ELF-1 (cell line): ENCODE measurements around the gene MAP7.
"Not testable (repeated sequence)": the region's sequence is repeated elsewhere in the genome, so short reads cannot be mapped to it uniquely, and the experiment has no call there.

ENCODE experiments used
- DNase-seq: peaks from one replicate; pipeline ENCODE4 v3.0.0-alpha.2; 2016; ENCODE audit warnings: low read depth, low spot score

MAP7 gene

GRCh38 chr6:136506124-136506799, 44.0 kb downstream of the MAP7 start:
- DNase-seq = no peak

- DNase-seq = no peak
Measured at GRCh38 chr6:136503303-136504029, 46.8 kb downstream of the MAP7 start.

GRCh38 chr6:136502786-136503185, 47.4 kb downstream of the MAP7 start:
- no peak for DNase-seq

- no peak for DNase-seq
Measured at GRCh38 chr6:136501514-136501913, 48.7 kb downstream of the MAP7 start.

GRCh38 chr6:136501096-136501495, 49.1 kb downstream of the MAP7 start:
- DNase-seq = no peak

- no peak for DNase-seq
Measured at GRCh38 chr6:136500414-136500813, 49.8 kb downstream of the MAP7 start.

GRCh38 chr6:136499370-136499769, 50.9 kb downstream of the MAP7 start:
- peak; percentile 35 for DNase-seq

GRCh38 chr6:136496449-136496848, 53.8 kb downstream of the MAP7 start:
- DNase-seq = not testable (repeated sequence)

- DNase-seq = no peak
Measured at GRCh38 chr6:136494710-136495109, 55.5 kb downstream of the MAP7 start.

- no peak for DNase-seq
Measured at GRCh38 chr6:136494059-136494458, 56.2 kb downstream of the MAP7 start.

- no peak for DNase-seq
Measured at GRCh38 chr6:136492409-136492808, 57.8 kb downstream of the MAP7 start.

GRCh38 chr6:136491754-136492153, 58.5 kb downstream of the MAP7 start:
- no peak for DNase-seq

- no peak for DNase-seq
Measured at GRCh38 chr6:136491251-136491650, 59.0 kb downstream of the MAP7 start.

- DNase-seq = not testable (repeated sequence)
Measured at GRCh38 chr6:136489689-136490033, 60.6 kb downstream of the MAP7 start.

GRCh38 chr6:136487759-136488425, 62.3 kb downstream of the MAP7 start:
- DNase-seq = no peak

GRCh38 chr6:136486357-136486756, 63.9 kb downstream of the MAP7 start:
- no peak for DNase-seq

GRCh38 chr6:136483906-136484305, 66.3 kb downstream of the MAP7 start:
- no peak for DNase-seq

- not testable (repeated sequence) for DNase-seq
Measured at GRCh38 chr6:136483005-136483404, 67.2 kb downstream of the MAP7 start.

GRCh38 chr6:136477548-136477947, 72.7 kb downstream of the MAP7 start:
- no peak for DNase-seq

- DNase-seq = no peak
Measured at GRCh38 chr6:136475686-136476085, 74.5 kb downstream of the MAP7 start.

- DNase-seq = no peak
Measured at GRCh38 chr6:136474241-136474640, 76.0 kb downstream of the MAP7 start.

GRCh38 chr6:136471922-136472321, 78.3 kb downstream of the MAP7 start:
- no peak for DNase-seq

- DNase-seq = no peak
Measured at GRCh38 chr6:136471372-136471771, 78.8 kb downstream of the MAP7 start.
